ENCODE data around the gene NR2F2. TPM values are rescaled to one million over a fixed set of nuclear protein-coding genes. Genes with fewer than 3 reads are reported as not detected.

NR2F2 gene
- polyA plus RNA-seq, 5 donors, result 138 to 154 (median 150) TPM

DNA sequence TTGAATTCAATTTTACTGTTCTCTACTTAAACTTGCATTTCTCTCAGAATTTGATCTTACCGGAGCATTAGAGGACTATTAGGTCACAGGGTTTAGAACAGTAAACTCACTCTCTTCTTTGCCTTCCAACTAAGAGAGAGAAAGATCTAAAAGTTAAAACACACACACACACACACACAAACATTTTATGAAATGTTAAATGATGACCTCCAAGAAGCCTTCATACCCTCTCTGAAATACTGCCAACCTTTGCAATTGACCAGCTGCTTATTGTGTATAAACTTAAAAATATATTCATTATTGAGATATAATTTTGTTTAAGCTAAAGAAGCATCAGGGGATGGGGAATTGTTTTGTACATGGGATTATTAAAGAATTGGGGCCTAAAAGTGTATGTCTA, 15.5 kb upstream of the NR2F2 start:
- no peak for DNase-seq

DNA sequence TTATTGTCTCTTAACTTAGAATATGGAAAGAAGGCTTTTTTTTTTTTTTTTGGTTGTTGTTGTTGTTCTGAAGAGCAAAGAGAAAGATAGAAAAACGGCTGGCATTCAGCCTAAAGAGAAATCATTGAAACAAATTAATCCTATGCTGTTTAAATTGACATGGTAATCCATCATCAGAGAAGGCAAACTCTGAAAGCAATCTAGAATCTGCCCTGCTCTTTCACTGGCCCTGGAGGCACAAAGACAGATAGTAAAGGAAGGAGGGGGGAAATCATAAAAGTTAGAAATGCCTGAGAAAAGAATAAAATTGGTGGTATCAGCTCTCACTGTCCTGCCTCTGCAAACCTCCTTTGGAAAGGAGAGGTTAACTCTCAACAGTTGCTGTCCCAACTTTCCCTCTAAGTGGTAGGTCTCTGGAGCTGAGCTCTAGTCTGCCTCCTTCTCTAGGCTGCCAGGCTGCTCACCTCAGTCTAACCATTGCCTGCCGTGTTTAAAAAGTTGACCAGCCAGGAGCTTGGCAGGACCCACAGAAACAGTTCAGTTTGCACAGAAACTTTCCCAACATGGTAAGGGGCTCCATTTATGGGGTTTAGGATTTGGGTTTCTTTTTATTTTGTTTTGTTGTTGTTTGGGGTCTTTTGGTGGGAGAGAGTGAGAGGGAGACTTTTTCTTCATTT, 13.4 kb upstream of the NR2F2 start:
- DNase-seq, result no peak

DNA sequence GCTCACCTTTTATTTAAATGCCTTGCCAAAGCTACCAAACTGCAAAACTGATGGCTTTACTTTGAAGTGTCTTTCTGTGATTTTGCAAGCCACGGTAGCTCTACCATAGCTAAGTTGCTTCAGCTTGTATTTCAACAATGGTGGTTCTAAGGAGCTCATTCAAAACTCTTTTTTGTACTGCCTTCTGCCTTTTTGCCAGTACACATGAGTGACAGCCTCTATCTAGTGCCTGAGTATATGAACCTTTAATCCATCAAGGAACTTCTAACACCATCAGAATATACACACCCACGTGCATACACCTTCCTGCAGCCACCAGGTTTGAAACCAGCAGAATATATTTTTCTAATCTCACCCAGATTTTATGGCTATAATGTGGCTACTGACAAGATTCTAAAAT, 10.4 kb upstream of the NR2F2 start:
- no peak for DNase-seq

DNA sequence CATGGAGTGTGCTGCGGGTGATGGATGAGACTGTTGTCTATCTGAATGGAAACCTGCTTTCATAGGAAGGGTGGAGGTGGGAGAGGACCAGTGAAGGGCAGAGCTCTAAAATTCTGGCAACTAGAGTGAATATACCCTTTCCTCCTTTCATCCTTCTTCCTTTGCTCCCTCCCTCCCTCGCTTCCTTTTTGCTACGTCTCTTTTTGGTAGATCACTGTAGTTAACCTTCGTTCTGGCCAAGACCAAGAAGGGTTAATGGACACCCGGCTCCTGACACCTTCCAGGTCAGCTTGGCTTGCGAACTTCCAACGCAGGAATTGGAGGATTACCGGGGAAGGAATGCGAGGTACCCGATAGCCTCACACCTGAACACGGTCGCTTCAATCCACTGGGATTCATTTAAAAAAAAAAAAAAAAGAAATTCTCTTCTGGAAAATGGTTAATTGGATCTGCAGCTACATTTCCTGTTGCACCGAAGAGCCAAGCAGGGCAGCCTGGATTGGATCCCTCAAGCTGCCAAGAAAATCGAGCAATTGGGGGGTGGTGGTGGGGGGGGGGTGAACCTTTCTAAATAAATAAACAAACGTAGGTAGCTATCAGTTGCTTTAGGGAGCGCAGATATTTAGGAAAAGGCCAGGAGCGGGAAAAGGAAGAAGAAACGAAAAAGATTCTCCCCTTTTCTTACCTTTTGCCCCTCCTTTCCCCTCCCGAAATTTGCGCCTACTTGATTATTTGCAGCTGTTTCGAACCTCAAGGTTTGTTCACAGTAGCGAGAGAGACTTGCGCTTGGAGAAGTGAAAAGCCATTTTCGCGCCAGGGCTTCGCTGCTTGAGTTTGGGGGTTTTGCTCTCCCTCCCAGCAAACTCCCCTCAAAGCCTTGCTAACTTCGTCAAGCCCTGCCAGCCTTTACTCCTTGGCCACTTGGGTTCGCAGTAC, 9.5 kb upstream of the NR2F2 start:
- DNase-seq, result peak; percentile 63 to 64

DNA sequence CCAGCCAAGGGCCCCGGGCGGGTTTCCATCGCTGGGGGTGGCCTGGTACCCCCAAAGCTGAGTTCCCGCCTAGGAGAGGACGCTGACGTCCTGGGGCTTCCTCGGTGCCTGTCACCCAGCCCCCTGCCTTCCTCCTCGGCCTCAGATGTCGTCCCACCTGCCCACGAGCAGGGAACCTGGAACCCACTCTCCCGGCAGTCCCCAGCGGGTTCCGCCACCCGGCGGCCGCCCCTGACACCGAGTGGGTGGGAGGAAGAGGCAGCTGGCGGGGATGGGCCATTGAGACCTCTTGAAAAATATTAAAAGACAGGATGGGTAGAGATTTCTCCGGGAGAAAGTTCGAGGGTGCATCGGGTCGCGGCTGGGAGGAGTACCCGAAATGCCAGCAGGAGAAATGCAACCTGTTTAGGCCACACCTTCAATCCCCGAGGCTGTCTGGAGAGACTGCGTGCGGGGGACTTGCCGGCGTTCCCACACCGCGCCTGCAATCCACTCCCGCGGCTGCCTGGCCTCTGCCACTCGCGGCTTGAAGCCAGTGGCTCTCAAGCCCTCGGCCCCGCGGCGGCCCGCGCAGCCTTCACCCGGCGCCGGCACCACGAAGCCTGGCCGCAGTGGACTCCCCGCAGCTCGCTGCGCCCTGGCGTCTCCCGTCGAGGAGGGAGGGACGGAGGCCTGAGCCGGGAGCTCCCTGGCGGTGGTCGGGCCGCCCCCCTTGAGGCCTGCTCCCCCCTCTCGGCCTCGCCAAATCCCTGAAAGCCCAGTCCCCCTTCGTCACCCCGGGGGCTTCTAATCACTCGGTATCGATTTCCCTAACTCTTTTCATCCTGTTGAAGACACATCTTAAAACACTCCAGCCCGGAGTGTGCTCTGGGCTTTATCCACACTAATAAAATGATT, 8.6 kb upstream of the NR2F2 start:
- DNase-seq, result peak; percentile 57 to 70

DNA sequence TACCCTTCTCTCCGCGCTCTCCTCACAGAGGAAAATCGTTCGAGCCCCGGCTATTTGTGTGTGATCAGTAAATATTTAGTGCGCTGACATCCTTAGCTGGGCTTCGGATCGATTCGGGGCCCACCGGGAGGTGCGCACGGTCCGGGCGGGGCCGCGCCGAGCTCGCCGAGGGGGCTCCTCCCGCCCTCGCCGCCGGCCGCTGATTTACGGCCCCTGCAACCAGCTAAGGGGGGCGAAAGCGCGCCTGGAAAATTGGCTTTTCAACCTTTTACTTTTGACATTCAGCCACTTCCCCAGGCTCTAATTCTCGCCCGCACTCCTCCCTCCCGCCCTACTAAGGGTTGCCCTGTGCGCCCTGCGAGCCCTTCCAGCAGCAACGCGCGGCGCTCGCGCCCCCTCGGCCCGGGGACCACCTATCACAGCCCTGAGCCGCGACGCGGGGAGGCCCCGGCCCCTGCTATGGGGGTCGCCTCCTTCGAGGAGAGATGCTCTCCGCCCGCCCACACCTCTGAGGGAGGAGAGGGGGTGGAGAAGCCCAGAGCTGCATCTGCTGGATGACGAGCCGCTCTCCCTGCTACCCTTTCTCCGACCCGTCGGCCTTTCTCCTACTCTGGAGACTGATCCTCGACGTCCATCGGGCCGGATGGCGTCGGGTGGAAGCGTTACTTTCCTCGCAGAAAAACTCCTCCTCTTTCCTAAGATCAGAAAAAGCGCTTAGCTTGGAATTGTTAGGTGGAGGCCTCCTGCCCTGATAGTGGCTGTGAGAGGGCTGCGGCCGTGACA, 7.8 kb upstream of the NR2F2 start:
- peak; percentile 43 to 65 for DNase-seq

DNA sequence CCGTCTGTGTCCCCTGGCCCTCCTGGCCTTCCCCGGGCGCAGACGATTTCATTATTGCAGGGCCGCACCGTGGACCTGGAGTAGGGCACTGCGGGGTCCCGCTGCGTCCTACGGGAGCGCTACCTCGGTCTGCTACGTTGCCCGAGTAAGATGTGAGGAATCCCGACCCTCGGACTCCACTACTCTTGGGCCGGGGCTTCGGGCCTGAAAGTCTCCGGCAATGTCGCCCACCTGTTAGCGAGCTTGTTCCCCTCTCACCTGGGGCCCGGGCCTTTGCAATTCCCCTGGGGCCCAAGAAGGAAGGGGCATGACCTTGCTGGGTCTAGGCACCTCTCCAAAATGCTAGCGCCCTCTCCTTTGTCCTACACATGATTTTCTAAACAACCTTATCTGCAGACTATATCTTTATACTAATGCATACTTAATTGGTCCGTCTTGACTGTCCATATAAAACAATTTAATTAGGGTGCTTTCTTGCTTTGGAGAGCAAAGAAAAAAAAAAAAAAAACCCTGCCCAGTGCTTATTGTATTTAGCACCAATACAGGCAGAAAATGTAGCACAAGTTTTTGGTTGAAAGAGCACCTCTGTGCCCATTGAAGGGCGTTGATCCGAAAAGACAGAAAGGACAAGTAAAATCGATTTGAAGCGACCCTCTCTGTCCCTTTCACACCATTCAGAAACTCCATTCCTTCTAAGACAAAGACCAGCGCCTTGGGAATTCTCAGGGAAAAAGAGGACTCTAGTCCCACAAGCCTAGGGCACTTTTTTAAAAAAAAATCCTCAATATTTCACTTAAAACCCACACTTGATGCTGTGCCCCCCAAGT, 7.0 kb upstream of the NR2F2 start:
- DNase-seq, result no peak

DNA sequence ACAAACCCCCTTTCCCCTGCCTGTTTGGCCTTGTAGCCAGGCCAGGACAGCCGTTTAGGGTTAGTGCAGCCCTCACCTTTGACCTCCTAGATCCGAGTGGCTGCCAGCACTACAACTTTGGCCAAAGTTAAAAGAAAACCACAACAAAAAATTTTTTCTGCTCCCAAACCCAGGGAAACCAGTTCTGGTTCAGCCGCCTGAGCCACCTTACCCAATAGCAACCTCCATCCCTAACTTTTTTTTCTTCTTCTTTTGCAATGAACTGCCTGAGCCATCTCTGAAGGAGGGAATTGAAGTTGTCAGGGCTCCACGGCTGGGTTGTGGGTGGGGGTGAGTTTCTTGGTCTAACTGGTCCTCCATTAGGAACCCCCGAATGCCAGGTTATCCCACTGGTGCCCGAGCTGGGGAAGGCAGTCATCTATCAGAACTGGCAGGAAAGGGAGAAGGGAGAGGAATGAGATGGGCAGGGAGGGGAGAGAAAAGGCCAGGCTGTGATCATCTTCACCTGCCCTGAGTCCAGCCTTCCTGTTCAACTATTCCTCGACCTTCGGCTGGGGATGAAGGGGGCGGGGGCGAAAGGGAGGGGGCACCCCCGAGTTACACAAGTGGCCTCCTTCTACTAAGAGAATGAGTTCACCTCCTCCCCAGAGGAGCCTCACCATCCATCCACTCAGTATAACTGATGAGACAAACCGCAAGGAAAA, 6.2 kb upstream of the NR2F2 start:
- DNase-seq, result no peak

DNA sequence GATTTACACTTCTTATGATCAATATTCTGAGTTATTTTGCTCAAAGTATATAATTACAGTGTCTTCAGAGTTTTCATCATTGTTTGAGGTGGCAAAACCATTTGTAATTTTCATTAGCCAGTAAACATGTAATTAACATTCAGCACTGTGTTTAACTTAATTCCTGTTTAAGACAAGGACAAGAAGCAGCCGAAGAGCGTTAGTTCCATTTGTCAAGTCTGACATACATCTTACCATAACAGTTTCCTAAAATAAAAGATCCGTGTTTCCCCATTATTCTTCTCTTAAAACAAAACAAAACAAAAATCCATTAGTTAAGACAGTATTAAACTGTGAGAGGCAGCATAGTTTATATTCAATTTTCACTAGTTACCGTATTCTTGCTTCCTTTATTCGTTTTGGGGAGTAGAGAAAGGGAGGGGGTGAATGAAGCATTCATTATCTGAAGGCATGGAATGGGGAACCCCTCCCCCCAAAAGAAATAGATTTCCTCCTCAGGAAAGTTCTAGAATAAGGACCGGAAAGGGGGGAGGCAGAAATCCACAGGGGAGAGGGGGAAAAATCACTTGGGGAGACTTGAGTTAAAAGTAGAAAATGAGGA, 5.5 kb upstream of the NR2F2 start:
- DNase-seq, result no peak

DNA sequence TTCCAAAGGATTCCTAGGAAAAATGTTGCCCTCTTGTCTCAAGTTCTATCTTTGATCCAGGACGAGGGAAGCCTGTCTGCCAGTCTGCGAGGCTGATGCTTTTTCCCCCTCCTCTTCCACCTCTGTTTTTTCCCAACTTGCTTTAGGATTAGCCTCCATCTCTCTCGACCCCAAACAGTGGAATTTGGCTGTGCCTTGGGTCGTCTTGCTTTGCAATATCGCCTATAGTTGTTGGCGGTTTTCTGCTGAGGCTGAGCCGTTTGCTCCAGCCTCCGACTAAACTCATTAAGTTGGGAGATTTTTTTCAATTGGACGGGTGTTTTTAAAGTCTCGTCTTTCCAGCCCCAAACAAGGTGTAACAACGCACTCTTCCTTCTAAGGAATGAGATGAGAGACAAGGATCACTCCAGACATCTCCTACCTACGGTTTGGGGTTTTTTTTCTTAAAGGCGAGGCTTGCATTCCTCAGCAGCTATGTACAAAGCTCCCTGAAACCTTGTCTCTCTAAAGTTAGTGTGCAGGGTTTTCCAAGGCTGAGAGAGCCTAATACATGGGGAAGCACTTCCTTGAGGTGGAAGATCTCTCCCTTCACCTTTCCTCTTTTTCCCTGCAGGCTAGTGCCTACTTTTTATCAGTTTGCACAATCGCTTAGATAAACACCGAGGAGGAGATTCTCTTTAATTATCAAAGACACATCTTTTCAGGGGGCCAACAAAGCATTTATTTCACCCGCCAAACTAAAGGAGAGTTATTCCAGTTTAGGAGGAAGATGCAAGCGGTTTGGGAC, 4.8 kb upstream of the NR2F2 start:
- peak; percentile 54 to 55 for DNase-seq

DNA sequence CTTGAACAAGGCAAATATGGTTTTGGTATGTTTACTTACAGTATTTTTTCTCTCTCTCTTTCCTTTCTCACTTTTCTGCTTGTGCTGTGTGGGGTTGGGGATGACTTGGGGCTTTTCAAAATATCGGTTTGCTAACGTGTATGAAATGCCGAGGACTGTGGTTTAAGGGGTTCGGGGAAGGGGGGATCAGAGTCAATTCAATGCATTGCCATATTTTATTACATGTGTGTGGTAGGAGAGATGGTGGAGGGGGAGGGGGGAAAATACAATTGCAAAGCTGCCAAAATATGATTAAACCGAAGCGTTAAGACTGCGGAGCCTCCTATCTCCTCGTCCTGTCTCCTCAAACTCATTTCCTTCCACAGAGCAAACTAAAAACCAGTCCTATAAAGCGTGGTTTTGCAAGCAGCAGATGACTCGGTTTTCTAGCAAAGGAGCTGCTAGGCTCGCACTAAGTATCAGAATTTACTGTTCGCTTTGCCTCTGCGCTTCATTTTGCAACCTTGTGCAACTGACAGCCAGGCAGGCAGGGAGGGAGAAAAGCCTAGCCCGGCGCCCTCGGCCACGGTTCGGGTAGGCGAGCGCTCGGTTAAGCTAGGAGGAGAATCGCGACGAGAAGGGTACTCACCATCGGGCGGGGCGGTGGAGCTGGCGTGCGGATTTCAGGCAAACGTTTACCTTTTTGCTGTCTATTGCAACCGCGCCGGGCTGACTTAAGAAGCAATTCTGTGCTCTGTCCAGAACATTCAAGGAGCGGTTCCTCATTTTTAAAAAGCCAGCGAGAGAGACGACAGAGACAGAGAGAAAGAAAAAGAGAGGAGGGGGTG, 4.0 kb upstream of the NR2F2 start:
- peak; percentile 31 to 56 for DNase-seq

DNA sequence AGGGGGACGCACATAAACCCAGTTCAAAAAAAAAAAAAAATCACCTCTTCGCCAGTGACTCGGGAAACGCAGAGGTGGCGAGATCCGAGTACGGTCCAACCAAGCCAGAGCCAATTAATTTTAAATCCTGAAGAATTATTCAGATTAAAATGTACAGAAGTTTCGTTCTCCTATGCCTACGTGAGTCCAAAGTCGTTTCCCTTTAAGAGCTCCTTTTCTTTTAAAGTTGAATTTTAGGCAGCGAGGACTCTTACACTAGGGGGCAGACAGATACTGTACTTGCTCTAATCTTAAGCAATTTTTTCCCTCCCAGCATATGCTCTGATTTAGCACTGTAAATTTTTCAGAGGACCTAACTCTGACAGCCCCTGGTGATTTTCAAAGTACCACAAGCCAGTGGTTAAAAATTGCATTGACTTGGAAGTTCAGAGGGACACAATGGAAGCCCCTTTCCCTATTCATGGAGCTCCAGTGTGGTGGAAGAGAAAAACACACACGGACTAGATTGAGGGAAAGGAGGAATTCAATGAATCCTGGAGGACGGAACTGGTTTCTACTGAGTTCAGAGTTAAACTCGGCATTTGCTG, 3.3 kb upstream of the NR2F2 start:
- DNase-seq, result peak; percentile 84 to 87

DNA sequence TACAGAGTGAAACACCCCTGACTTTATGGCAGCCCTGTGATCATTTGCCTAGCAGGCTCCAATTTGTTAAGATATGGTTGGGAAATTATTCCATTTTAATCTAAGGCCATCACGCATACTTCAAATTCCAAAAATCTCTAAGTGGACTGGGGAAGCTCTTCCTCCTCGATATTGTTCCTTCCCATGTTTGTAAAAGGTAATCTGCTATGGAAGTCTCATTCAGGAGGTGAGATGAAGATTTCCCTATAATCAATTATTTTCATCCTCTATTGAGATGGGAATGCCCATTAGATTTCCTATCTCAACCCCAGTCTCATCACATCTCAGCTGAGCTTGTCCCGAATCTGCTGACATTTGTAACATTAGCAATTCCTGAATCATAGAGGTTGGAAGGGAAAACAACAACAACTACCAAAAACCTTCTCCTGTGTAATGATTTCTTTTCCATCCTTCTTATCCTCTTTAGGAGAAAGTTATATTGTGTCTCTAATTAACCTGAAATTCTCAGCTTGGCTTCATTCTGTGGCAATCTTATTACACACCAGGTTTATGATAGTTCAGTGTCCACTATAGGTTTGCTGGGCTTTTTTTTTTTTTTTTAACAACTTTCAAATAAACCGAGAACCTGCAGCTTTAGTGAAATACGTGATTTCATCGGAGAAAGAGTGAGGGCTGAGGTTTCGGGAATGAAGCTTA, 2.2 kb upstream of the NR2F2 start:
- no peak for DNase-seq

DNA sequence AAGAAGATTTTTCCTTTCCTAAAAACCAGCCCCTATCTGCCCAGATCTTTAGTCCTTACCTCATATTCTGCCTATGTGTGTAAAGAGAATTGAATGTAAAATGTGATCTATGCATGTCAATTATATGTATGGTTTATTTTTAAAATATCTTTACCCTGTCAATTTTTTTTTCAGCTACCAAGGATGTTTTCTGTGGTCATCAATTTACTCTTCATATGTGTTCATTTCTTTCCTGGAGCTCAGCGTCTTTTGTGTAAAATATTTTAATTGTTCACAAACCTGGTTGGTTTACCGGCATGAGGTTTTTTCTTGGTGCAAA, 1.7 kb upstream of the NR2F2 start:
- no peak for DNase-seq

DNA sequence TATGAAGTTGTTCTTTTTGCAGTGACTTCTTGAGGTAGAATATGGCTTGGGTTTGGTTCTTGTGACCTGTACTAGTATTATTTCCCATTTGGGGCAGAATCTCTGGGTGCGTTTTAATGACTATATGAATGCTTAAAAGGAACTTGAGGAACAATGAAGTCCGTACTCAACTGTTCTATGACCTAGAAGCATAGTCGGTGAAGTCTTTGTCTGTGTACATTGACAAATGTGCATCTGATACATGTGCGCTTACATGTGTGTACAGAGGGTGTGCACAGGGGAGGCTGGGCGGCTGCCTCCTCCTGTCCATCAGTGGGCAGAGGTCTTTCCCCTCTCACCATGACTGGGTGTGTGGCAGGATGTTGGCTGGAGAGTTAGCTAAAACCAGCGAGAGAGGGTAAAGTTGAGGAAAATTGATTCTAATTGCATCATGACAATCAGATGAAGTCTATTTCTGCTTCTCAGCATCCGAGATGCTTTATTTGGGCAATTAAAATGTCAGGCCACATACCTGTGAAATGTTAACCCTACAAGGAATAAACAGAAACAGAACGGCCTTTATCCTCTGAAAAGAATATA, 1.0 kb upstream of the NR2F2 start:
- DNase-seq, result peak; percentile 31 to 36

DNA sequence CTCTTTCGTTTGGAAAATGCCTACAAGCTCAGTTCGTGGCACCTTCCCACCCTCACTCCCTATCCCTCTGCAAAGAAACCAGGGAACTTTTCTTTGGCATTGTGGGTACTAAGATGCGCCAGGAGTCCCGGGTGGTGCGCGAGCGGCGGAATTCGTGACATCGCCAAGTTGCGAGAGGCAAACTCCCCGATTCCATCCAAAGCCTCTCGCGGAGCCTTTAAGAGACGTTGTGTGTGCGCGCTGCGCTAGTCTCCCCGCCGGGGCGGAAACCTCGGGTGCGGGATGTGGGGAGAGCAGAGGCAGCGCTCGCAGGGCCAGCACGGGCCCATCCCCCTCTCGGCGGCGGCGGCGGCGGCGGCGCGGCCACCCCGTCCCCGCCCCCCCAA, 443 bp upstream of the NR2F2 start:
- peak; percentile 69 to 73 for DNase-seq
